ENCODE data around the gene SPRYD4.

- TF ChIP-seq CTCF (IDR thresholded peaks at IDR 0.05): no peak
- TF ChIP-seq POLR2A (IDR thresholded peaks at IDR 0.05): no peak
These were observed 19.9 kb downstream of the SPRYD4 start, which contains the start of gene GLS2 for GRCh38 chr12:56488041-56488955.

Data from Peyer's patch (tissue), 4 donors.